Measurements from ENCODE around the gene FANCF.

The FANCF gene

DNA sequence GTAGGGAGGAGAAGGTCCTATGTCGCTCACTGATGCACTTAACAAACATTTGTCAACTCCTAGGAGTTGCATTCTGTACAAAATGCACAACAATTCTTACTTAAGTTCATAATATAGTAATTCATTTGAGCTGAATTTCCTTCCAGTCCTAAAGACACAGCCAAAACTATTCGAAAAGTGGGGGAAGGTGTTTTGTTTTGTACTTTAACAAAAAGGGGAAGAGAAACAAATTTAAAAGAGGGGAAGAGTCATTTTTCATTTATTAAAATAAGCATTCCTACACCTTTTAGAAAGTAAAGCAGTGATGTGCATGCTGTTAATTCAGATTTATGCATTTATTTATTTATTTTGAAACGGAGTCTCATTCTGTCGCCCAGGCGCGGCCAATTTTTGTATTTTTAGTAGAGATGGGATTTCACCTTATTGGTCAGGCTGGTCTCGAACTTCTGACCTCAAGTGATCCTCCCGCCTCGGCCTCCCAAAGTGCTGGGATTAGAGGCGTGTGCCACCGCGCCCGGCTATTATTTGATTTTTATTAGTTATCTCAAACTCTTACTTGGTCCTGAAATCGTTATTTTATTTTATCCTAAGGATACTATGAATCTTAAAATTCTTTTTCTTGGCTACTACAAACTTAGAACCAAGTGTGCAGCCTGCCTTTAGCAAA lies 1.1 kb upstream of the FANCF start:
- H3K4me3 ChIP-seq (replicated peaks in 1 of 2; ENCODE audit: low read depth in 2 of 2, low read length in 2 of 2): no peak overlapping the region
- no peak for DNase-seq (ENCODE audit: low read depth in 2 of 2)
- TF ChIP-seq, protein P1, sequence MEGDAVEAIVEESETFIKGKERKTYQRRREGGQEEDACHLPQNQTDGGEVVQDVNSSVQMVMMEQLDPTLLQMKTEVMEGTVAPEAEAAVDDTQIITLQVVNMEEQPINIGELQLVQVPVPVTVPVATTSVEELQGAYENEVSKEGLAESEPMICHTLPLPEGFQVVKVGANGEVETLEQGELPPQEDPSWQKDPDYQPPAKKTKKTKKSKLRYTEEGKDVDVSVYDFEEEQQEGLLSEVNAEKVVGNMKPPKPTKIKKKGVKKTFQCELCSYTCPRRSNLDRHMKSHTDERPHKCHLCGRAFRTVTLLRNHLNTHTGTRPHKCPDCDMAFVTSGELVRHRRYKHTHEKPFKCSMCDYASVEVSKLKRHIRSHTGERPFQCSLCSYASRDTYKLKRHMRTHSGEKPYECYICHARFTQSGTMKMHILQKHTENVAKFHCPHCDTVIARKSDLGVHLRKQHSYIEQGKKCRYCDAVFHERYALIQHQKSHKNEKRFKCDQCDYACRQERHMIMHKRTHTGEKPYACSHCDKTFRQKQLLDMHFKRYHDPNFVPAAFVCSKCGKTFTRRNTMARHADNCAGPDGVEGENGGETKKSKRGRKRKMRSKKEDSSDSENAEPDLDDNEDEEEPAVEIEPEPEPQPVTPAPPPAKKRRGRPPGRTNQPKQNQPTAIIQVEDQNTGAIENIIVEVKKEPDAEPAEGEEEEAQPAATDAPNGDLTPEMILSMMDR (IDR thresholded peaks at IDR 0.05; ENCODE audit: low read depth, low read length): no peak

DNA sequence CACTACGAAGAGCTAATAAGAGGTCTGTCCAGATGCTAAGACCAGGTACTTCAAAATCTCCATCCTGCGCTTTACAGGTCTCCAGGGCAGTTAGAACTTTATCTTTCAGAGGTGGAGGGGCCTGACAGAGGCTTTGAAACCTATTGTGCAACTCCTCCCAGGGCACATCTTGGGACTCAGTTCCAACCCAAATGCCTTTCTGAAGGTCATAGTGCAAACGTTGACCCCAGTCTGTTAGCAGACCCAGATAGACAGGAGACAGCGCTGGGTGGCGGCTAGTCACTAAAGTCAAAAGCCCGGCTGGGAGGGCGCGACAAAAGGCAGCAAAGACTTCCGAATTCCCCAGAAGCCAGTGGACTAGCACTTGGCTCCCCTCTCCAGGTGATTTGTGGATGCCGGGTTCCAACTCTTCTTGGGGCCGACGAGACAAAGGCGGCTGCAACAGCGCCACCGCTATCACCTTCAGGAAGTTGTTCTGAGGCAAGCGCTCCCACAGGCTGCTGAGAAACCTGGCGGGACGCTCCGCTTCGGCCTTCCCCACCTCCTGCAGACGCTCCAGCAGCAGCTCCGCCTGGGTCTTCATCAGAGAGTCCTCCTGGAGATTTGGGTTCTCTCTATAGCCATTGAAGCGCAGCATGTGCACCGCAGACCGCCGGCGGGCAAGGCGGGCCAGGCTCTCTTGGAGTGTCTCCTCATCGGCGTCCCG lies 728 bp downstream of the FANCF start:
- TF ChIP-seq, protein P1 (IDR thresholded peaks at IDR 0.05; ENCODE audit: low read depth, low read length): peak; percentile 53
- peak; percentile 63 to 64 for DNase-seq (ENCODE audit: low read depth in 2 of 2)
- peak overlapping the region; percentile 75 to 83 for H3K4me3 ChIP-seq (replicated peaks in 1 of 2; ENCODE audit: low read depth in 2 of 2, low read length in 2 of 2)

DNA sequence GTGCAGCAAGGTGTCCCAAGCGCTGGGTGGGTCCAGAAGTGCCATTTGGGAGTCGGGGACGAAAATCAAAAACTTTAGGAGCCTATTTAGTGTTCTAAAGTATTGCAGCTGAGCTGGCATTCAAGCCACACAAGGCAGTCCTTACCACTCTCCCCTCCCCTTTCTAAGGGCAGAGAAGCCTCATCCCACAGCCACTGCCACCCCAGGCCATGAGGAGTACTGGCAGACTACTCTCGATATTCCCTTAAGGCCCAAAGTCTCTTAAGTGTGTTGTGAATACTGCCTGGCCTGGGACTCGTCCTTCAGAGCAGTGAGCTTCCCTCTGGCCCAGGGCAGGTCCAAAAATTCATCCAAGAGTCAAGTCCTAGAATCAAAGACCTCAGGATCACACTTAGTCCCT lies 7.8 kb downstream of the FANCF start:
- TF ChIP-seq, protein P1 (IDR thresholded peaks at IDR 0.05; ENCODE audit: low read depth, low read length): no peak
- DNase-seq (ENCODE audit: low read depth in 2 of 2): no peak
- no peak overlapping the region for H3K4me3 ChIP-seq (replicated peaks in 1 of 2; ENCODE audit: low read depth in 2 of 2, low read length in 2 of 2)

DNA sequence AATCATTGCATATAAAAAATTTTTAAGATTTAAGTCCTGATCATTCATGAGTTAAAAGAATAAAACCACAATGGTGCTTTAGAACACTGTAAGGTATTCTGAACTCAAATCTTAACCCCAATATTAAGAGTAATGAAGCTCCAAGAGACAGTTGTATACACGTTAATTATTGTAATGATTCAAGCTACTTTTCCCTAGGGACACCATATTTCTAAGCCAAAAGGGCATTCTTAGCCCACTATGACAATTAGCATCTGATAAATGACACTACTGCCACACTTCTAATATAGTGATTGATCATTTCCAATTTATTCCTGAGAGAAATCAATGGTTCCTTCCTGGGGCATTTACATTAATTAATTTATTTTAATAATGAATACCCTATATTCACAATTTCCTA lies 21.7 kb downstream of the FANCF start:
- H3K4me3 ChIP-seq (replicated peaks in 1 of 2; ENCODE audit: low read depth in 2 of 2, low read length in 2 of 2): no peak overlapping the region
- TF ChIP-seq, protein P1 (IDR thresholded peaks at IDR 0.05; ENCODE audit: low read depth, low read length): no peak
- no peak for DNase-seq (ENCODE audit: low read depth in 2 of 2)

DNA sequence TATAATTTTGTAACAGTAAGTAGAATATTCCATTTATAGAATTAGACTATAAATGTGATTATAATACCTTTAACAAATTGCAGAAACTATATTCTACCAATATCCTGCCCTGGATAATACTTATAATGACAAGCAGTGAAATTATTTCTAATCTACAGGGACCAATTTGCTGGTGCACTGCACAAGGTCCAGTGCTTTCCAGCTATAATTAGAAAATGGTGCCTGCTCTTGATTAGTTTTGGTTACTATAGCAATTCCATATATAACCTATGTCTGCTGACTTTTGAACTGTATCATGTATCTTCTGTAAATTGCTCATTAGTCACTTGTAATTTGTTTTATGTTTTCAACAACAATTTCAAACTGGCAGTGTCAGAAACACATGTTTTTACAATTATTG lies 23.1 kb downstream of the FANCF start:
- TF ChIP-seq, protein P1 (IDR thresholded peaks at IDR 0.05; ENCODE audit: low read depth, low read length): no peak
- DNase-seq (ENCODE audit: low read depth in 2 of 2): no peak
- H3K4me3 ChIP-seq (replicated peaks in 1 of 2; ENCODE audit: low read depth in 2 of 2, low read length in 2 of 2): no peak overlapping the region

DNA sequence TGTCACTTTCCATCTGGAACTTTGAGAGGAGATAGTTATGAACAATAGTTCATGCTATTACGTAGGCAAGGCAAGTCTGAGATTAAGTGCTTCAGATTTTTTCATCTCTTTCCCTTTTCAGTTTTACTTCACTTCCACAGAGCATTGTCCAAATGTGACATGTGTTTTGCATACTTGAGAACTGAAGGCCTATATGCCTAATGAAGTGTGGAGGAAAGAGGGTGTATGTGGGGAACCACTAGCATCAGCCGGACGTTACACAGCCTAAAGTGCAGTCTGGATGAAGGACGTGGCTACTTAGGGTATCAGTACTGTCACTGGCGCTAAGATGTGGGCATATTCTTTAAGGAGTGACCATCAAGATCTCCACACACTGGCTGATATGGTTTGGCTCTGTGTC lies 26.2 kb downstream of the FANCF start:
- TF ChIP-seq, protein P1 (IDR thresholded peaks at IDR 0.05; ENCODE audit: low read depth, low read length): no peak
- DNase-seq (ENCODE audit: low read depth in 2 of 2): no peak
- no peak overlapping the region for H3K4me3 ChIP-seq (replicated peaks in 1 of 2; ENCODE audit: low read depth in 2 of 2, low read length in 2 of 2)

Measured in cardiac fibroblast (primary cell).